ENCODE results near the gene TTC33.

TTC33 gene

GRCh38 chr5:40675396-40676133, 80.2 kb downstream of the TTC33 start:
- H2AFZ ChIP-seq (ENCODE audit: low read depth): no peak overlapping the region
- H3K27ac ChIP-seq: no peak overlapping the region
- no peaks in the 10 kb centered on the region for H3K36me3 ChIP-seq (ENCODE audit: insufficient read depth)
- TF ChIP-seq, protein P1, sequence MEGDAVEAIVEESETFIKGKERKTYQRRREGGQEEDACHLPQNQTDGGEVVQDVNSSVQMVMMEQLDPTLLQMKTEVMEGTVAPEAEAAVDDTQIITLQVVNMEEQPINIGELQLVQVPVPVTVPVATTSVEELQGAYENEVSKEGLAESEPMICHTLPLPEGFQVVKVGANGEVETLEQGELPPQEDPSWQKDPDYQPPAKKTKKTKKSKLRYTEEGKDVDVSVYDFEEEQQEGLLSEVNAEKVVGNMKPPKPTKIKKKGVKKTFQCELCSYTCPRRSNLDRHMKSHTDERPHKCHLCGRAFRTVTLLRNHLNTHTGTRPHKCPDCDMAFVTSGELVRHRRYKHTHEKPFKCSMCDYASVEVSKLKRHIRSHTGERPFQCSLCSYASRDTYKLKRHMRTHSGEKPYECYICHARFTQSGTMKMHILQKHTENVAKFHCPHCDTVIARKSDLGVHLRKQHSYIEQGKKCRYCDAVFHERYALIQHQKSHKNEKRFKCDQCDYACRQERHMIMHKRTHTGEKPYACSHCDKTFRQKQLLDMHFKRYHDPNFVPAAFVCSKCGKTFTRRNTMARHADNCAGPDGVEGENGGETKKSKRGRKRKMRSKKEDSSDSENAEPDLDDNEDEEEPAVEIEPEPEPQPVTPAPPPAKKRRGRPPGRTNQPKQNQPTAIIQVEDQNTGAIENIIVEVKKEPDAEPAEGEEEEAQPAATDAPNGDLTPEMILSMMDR (conservative IDR thresholded peaks at IDR 0.05; ENCODE audit: low read depth, low read length): no peak
- no peak overlapping the region; the same call in 1 of the 2 replicates for H3K4me2 ChIP-seq
- no peak overlapping the region for H3K9ac ChIP-seq
- peaks cover 7% of the 10 kb centered on the region; the same call in 1 of the 2 replicates for H3K79me2 ChIP-seq (ENCODE audit: insufficient read depth, low read depth)
- H3K4me3 ChIP-seq (IDR thresholded peaks at IDR 0.05; ENCODE audit: insufficient read depth, low read depth, low read length): no peak overlapping the region
- H4K20me1 ChIP-seq (ENCODE audit: insufficient read depth): no peaks in the 10 kb centered on the region
- no peaks in the 10 kb centered on the region for H3K27me3 ChIP-seq (ENCODE audit: insufficient read depth, low read depth)
- peaks cover 31% of the 10 kb centered on the region for H3K4me1 ChIP-seq (ENCODE audit: low read depth, poor library complexity, severe bottlenecking)

GRCh38 chr5:40674661-40675235, 81.0 kb downstream of the TTC33 start:
- no peak overlapping the region for H3K27ac ChIP-seq
- peaks cover 31% of the 10 kb centered on the region for H3K4me1 ChIP-seq (ENCODE audit: low read depth, poor library complexity, severe bottlenecking)
- no peak overlapping the region for H3K9ac ChIP-seq
- H3K27me3 ChIP-seq (ENCODE audit: insufficient read depth, low read depth): no peaks in the 10 kb centered on the region
- no peaks in the 10 kb centered on the region for H4K20me1 ChIP-seq (ENCODE audit: insufficient read depth)
- H3K36me3 ChIP-seq (ENCODE audit: insufficient read depth): no peaks in the 10 kb centered on the region
- no peak overlapping the region for H2AFZ ChIP-seq (ENCODE audit: low read depth)
- no peaks in the 10 kb centered on the region for H3K79me2 ChIP-seq (ENCODE audit: insufficient read depth, low read depth)
- H3K4me3 ChIP-seq (IDR thresholded peaks at IDR 0.05; ENCODE audit: insufficient read depth, low read depth, low read length): no peak overlapping the region
- no peak overlapping the region for H3K4me2 ChIP-seq
- TF ChIP-seq, protein P1 (conservative IDR thresholded peaks at IDR 0.05; ENCODE audit: low read depth, low read length): no peak

GRCh38 chr5:40672425-40672824, 83.3 kb downstream of the TTC33 start:
- H3K9ac ChIP-seq: no peak overlapping the region
- TF ChIP-seq, protein P1 (conservative IDR thresholded peaks at IDR 0.05; ENCODE audit: low read depth, low read length): no peak
- H2AFZ ChIP-seq (ENCODE audit: low read depth): no peak overlapping the region
- no peaks in the 10 kb centered on the region for H3K79me2 ChIP-seq (ENCODE audit: insufficient read depth, low read depth)
- no peaks in the 10 kb centered on the region for H3K27me3 ChIP-seq (ENCODE audit: insufficient read depth, low read depth)
- no peak overlapping the region for H3K27ac ChIP-seq
- H4K20me1 ChIP-seq (ENCODE audit: insufficient read depth): no peaks in the 10 kb centered on the region
- no peaks in the 10 kb centered on the region for H3K36me3 ChIP-seq (ENCODE audit: insufficient read depth)
- no peak overlapping the region for H3K4me3 ChIP-seq (IDR thresholded peaks at IDR 0.05; ENCODE audit: insufficient read depth, low read depth, low read length)
- H3K4me2 ChIP-seq: no peak overlapping the region
- H3K4me1 ChIP-seq (ENCODE audit: low read depth, poor library complexity, severe bottlenecking): peaks cover 22% of the 10 kb centered on the region

GRCh38 chr5:40669606-40670390, 86.0 kb downstream of the TTC33 start:
- no peaks in the 10 kb centered on the region for H3K27me3 ChIP-seq (ENCODE audit: insufficient read depth, low read depth)
- H3K27ac ChIP-seq: no peak overlapping the region
- no peaks in the 10 kb centered on the region for H3K4me1 ChIP-seq (ENCODE audit: low read depth, poor library complexity, severe bottlenecking)
- no peak overlapping the region for H3K4me3 ChIP-seq (IDR thresholded peaks at IDR 0.05; ENCODE audit: insufficient read depth, low read depth, low read length)
- H4K20me1 ChIP-seq (ENCODE audit: insufficient read depth): no peaks in the 10 kb centered on the region
- H3K4me2 ChIP-seq: no peak overlapping the region
- no peak overlapping the region for H2AFZ ChIP-seq (ENCODE audit: low read depth)
- no peak overlapping the region for H3K9ac ChIP-seq
- H3K36me3 ChIP-seq (ENCODE audit: insufficient read depth): no peaks in the 10 kb centered on the region
- no peaks in the 10 kb centered on the region for H3K79me2 ChIP-seq (ENCODE audit: insufficient read depth, low read depth)
- TF ChIP-seq, protein P1 (conservative IDR thresholded peaks at IDR 0.05; ENCODE audit: low read depth, low read length): no peak

All from KMS-11 (cell line).